Heart left ventricle (tissue), 13 donors: ENCODE results near the gene SPAG9.

Experiments used
- POLR2A ChIP-seq, 2 donors: fragments of 450-650 bp; IDR thresholded peaks; one replicate each; pipeline ENCODE4 v1.6.1; 2017; ENCODE audit warnings: antibody characterized with exemption in 2 of 2, mild to moderate bottlenecking in 2 of 2, moderate library complexity in 2 of 2
- TF ChIP-seq, protein P1 (sequence below), 12 donors: fragments of 200-600 bp; sonication (generic) in 4 of 12; IDR thresholded peaks; one replicate each; pipeline versions ENCODE4 v1.5.0 to v1.8.0; 2018 to 2022; ENCODE audit warnings: antibody characterized with exemption in 12 of 12, mild to moderate bottlenecking in 5 of 12
- donor health status: ischemic (EF 13 %, LVEDD 7.1; RV severe dilation, severe dysfunction).
- donor health status: DM: no; HTN: yes; CAD: no.
- donor health status: DM: no; HTN: no; CAD: no.
- donor health status: ischemic (EF 25% LVEDD 6.9; RV normal size, moderate dysfunction).
- donor health status: ischemic (EF 25% LVEDD 5.7; RV mildly dilated, moderate dysfunction).
- donor health status: ischemic (EF 35%, LVEDD 5.7; RV mildly dilated, moderate dysfunction).
- donor health status: nonischemic (EF 11% LVEDD 7.7; RV severe dilation, severe dysfunction).
- donor health status: DM: yes; HTN: yes; CAD: no.
- donor health status: PGD.
- donor health status: ischemic (EF 29% LVEDD 5.4; RV normal size, mild dysfunction).
- donor health status: nonischemic (EF 23%, LVEDD 6.1; RV moderate dilation, normal function).

DNA sequence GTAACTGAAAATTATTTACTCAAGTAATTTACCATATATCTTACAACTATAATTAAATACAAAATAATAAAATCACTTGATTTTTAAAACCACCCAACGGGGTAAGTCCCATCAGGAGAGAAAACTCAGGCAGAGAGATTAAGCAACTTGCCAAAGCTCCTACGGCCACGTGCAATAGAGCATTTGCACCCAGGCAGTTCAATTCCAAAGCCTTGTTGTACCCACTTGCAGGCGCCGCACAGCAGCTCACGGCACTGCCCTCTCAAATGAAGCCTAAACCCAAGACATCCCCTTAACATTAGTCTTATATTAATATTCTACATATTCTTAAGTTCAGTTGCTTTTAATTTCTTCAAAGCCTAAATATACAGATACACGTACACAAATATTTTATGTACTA is 75.7 kb downstream of the SPAG9 start:
- TF ChIP-seq, protein P1, sequence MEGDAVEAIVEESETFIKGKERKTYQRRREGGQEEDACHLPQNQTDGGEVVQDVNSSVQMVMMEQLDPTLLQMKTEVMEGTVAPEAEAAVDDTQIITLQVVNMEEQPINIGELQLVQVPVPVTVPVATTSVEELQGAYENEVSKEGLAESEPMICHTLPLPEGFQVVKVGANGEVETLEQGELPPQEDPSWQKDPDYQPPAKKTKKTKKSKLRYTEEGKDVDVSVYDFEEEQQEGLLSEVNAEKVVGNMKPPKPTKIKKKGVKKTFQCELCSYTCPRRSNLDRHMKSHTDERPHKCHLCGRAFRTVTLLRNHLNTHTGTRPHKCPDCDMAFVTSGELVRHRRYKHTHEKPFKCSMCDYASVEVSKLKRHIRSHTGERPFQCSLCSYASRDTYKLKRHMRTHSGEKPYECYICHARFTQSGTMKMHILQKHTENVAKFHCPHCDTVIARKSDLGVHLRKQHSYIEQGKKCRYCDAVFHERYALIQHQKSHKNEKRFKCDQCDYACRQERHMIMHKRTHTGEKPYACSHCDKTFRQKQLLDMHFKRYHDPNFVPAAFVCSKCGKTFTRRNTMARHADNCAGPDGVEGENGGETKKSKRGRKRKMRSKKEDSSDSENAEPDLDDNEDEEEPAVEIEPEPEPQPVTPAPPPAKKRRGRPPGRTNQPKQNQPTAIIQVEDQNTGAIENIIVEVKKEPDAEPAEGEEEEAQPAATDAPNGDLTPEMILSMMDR (IDR thresholded peaks at IDR 0.05) = no peak
- TF ChIP-seq POLR2A (IDR thresholded peaks at IDR 0.05) = no peak
